NB4 (cell line): Measurements from ENCODE around the gene LRRC36.

Experiments
- DNase-seq: peaks from one replicate; pipeline ENCODE4 v3.0.0; 2010; ENCODE audit warnings: low read depth
- H3K4me3 ChIP-seq: one replicate; pipeline ENCODE4 v1.5.1; 2011; ENCODE audit warnings: mild to moderate bottlenecking, low read depth, low read length, moderate library complexity
- MAX ChIP-seq: IDR thresholded peaks from 2 replicates; pipeline ENCODE4 v1.6.1; 2011; ENCODE audit warnings: low read depth, low read length
- MYC ChIP-seq: IDR thresholded peaks from 2 replicates; pipeline ENCODE4 v1.6.1; 2011; ENCODE audit warnings: low read depth, low read length
- POLR2A ChIP-seq: IDR thresholded peaks from 2 replicates; pipeline ENCODE4 v1.6.1; 2011; ENCODE audit warnings: mild to moderate bottlenecking; ENCODE audit not compliant: insufficient read length; ENCODE audit errors: extremely low read depth
- TF ChIP-seq, protein P1 (sequence below): IDR thresholded peaks from one replicate; pipeline ENCODE4 v1.5.1; 2012; ENCODE audit warnings: low read depth, low read length

The LRRC36 gene

DNA sequence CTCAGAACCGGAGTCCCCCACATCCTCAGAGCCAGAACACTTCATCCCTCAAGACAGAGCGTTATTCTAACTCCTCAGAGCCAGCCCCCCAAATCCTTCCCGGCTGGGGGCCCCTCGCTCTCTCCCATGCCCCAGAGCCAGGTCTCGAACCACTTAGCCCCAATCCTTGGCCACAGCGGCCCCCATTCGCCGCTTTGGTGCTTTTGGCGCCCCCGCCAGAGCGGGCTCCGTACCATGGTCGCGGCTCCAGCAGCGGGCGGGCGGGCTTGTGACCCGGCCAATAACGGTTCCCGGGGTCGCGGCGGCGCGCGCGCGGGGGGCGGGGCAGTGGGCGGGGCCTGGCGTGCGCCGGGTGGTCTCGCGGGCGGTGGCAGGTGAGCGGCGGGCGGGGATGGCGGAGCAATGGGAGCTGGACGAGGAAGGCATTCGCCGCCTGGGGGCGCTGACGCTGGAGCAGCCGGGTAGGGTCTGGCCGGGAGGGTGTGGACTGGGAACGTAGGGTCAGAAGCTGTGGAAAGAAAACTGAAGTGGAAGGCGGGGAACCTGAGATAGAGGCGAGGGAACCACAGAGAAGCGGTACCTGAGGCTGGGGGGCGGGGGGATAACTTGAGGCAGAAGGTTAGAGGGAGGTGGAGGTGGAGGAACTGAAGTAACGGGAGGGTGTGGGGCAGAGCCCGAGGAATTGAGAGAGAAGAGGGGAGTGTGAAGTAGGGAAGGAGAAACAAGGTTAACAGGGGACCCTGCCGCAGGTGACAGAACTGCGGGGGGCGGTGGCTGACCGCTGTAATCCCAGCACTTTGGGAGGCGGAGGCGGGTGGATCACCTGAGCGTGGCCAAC, at the start of gene LRRC36, which contains the start of gene KCTD19:
LRRC36 (plus strand) TSS at position 344 of the 838 bp plus-strand sequence; CDS start at position 392, 48 bp downstream.
KCTD19 (minus strand) TSS at position 270 of the 838 bp plus-strand sequence; CDS start at position 236, 34 bp downstream.
- DNase-seq, result no peak
- H3K4me3 ChIP-seq, result no peak within 1 kb of the TSS
- TF ChIP-seq, protein P1, sequence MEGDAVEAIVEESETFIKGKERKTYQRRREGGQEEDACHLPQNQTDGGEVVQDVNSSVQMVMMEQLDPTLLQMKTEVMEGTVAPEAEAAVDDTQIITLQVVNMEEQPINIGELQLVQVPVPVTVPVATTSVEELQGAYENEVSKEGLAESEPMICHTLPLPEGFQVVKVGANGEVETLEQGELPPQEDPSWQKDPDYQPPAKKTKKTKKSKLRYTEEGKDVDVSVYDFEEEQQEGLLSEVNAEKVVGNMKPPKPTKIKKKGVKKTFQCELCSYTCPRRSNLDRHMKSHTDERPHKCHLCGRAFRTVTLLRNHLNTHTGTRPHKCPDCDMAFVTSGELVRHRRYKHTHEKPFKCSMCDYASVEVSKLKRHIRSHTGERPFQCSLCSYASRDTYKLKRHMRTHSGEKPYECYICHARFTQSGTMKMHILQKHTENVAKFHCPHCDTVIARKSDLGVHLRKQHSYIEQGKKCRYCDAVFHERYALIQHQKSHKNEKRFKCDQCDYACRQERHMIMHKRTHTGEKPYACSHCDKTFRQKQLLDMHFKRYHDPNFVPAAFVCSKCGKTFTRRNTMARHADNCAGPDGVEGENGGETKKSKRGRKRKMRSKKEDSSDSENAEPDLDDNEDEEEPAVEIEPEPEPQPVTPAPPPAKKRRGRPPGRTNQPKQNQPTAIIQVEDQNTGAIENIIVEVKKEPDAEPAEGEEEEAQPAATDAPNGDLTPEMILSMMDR, result no peak
- TF ChIP-seq POLR2A (no peak), MAX (no peak), MYC (no peak)

GRCh38 chr16:67277294-67277998, 49.2 kb upstream of the LRRC36 start:
- peak overlapping the region; percentile 14 for H3K4me3 ChIP-seq
- TF ChIP-seq, protein P1, result no peak
- TF ChIP-seq POLR2A (no peak), MYC (no peak), MAX (no peak)
- DNase-seq, result peak; percentile 79

DNA sequence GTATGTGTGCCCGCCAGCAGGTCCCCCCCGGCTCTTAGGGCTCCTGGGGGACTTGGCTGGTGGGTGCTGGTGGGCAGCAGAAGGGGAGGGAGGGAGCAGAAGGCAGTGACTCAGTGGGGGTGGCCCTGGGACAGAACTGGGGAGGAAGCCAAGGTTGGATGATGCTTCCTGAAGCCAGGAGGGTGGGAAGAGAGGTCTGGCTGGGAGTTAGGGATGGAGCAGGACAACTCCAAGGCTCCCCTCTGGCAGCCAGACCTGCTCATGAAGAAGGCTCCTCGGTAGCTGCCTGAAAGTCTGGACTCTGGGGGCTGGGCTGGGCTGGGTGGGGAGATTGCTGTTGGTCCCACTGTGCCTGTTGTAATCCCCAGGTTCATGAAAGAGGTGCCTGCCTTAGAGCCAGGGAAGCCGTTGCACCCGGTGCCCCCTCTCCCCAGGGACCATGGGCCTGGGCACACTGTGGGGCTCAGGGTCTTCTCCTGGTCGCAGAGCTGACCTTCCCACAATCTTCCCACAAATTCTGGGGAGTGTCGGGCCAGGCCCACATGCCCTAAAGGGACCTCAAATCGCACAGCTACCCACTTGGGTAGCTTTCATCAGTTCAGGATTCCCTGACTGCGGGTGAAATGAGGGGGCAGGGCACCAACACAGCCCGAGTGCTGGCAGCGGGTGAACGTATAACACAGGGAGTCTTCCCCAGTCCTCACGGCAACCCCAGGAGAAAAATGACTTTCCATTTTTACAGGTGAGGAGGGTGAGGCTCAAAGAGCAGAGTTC, 48.4 kb upstream of the LRRC36 start:
- peak; percentile 23 for DNase-seq
- peak overlapping the region; percentile 65 for H3K4me3 ChIP-seq

GRCh38 chr16:67278773-67279295, 47.8 kb upstream of the LRRC36 start:
- peak; percentile 63 for DNase-seq
- H3K4me3 ChIP-seq, result peak overlapping the region; percentile 65
- TF ChIP-seq MAX, result peak; percentile 72
- peak; percentile 59; the same call in 1 of the 2 replicates for TF ChIP-seq MYC
- no peak for TF ChIP-seq POLR2A
- TF ChIP-seq, protein P1, result peak; percentile 34

More for the DNA sequence above, 48.4 kb upstream of the LRRC36 start:
- TF ChIP-seq MAX, result no peak; the same call in 1 of the 2 replicates
- TF ChIP-seq, protein P1, result no peak
- TF ChIP-seq POLR2A, result no peak
- no peak for TF ChIP-seq MYC
